Measurements from ENCODE around the gene RFK.
"Not testable (repeated sequence)": the region's sequence is repeated elsewhere in the genome, so short reads cannot be mapped to it uniquely, and the experiment has no call there.

Gene RFK

DNA sequence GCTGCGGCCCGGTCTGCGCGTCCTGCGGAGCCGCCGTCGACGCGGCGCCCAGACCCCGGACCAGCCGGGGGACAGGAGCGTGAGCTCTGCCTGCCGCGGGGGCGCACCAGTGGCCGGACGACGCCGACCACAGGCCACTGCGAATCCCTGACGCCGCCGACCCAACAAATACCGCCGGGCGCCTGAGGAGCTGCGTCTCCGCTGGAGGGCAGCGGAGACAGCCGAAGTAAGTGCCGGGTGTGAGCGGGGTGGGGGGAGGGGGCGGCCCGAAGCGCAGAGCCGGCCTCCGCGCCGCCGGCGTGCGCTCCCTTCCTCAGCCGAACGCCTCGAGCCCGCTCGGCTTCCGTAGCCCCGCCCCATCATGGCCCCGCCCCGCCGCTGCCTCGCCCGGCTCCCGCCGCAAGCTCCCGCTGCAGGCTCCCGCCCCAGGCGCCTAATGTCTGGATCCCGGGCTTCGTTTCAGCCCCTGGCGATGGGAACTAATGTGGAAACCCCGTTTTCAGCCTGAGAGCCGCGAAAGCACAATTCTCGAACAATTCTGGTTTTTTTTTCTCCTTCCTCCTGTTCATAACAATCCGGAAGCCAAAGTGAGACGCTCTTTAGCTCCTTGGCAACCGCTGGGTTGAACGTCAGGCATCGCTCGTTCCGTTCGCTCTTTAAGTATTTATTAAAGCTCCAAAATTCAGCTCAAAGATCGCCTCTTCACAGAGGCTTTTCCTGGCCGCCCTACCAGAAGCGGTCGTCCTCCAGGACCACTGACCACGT, at the start of gene RFK:
RFK (minus strand) TSS at position 232 of the 765 bp plus-strand sequence. CDS start 255 bp downstream, outside the sequence.
- DNase-seq = peak; percentile 95

DNA sequence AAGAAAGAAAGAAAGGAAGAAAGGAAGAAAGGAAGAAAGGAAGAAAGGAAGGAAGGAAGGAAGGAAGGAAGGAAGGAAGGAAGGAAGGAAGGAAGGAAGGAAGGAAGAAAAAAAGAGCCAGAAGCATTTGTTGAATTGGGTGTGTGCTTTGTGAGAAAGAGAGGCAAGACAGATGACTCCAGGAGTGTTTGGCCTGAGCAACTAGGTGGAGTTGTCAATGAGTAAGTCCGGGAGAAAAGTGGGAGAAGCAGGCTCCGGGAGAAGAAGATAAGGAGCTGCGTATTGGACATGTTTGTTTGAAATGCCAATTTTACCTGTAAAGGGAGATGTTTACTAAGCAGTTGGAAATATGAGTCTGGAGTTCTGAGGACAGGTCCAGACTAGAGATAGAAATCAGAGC, 49.7 kb upstream of the RFK start:
- DNase-seq = no peak

DNA sequence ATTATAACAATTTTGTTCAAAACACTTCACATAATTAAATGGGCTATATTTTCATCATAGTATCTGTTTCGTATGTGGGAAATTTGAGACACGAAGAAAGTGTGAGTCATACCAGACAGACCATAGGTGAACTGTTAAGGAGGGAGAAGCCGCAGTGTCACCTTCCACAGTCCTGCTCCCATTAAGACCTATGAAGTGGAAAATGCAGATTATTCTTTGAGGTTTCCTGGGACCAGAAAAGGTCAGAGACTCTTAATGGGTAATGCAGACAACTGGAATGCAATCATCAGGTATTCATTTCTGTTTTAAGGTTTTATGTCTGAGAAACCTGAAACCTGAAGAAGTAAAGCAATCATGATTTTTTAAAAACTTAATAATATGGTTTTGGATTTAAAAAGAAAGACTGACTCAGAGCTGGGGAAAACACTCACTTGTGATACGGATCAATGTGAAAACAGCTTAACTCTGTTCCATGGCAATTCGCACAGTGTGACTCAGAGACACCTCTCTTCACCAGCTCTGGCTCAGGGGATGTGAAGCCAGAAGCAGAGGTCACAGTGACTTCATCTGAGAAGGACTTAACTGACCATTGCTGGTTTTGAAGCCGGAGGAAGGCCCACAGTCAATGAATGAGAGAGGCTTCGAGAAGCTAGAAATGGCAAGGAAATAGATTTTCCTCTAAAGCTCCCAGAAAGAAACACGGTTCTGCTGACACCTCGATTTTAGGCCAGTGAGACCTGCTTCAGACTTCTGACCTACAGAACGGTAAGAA, 47.5 kb upstream of the RFK start:
- DNase-seq = peak; percentile 69

DNA sequence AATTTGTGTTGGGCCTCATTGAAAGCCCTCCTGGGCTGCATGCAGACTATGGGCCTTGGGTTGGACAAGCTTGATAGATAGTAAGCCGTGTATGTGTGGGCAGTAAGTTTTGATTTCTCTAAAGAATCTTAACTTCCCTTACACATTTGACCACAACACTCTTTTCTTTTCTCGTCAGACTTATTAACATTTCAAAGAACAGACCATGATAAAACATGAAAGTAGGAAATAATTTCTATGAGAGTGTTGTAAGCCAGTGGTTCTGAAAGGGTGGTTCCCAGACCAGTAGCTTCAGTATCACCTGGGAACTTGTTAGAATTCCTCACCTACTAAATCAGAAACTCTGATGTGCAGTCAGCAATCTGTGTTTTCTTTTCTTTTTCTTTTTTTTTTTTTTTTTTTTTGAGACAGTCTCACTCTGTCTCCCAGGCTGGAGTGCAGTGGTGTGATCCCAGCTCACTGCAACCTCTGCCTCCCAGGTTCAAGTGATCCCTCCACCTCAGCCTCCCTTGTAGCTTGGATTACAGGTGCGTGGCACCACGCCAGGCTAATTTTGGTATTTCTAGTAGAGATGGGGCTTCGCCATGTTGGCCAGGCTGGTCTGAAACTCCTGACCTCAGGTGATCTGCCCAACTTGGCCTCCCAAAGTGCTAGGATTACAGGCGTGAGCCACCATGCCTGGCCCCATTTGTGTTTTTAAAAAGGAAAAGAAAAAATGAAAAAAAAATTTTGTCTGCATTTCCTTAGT, 44.8 kb upstream of the RFK start:
- peak; percentile 38 for DNase-seq

DNA sequence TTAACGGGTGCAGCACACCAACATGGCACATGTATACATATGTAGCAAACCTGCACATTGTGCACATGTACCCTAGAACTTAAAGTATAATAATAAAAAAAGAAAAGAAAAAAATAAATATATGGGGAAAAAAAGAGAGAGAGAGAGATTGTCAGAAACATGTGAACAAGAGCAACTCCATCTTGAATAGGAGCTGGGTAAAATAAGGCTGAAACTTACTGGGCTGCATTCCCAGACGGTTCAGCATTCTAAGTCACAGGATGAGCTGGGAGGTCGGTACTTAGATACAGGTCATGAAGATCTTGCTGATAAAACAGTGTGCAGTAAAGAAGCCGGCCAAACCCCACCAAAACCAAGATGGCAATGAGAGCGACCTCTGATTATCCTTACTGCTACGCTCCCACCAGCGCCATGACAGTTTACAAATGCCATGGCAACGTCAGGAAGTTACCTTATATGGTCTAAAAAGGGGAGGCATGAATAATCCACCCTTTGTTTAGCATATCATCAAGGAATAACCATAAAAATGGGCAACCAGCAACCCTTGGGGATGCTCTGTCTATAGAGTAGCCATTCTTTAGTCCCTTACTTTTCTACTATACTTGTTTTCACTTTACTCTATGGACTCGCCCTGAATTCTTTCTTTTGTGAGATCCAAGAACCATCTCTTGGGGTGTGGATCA, 42.9 kb upstream of the RFK start:
- not testable (repeated sequence) for DNase-seq

DNA sequence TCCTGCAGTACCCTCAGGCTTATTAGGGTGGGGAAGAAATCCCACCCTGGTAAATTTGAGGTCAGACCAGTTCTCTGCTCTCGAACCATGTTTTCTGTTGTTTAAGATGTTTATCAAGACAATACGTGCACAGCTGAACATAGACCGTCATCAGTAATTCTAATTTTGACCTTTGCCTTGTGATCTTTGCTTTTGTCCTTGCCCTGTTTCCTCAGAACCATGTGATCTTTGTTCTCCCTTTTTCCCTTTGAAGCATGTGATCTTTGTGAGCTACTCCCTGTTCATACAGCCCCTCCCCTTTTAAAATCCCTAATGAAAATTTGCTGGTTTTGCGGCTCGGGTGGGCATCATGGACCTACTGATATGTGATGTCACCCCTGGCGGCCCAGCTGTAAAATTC, 40.7 kb upstream of the RFK start:
- not testable (repeated sequence) for DNase-seq

DNA sequence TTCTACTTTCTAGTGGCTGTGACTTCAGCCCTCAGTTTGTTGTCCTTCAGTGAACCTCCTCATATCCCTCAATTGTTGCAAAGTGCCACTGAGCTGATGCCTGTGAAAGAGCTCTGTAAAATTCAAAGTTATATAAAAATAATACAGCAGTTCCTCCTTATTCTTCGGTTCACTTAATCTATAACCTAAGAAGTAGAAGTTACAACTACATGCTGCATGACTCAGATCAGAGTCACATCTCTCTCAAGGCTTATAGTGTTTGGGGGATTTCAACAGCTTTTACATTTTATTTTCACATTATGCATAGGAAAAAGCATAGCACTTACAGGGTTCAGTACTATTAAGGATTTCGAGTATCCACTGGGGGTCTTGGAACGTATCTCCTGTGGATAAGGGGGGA, 39.6 kb upstream of the RFK start:
- no peak for DNase-seq

DNA sequence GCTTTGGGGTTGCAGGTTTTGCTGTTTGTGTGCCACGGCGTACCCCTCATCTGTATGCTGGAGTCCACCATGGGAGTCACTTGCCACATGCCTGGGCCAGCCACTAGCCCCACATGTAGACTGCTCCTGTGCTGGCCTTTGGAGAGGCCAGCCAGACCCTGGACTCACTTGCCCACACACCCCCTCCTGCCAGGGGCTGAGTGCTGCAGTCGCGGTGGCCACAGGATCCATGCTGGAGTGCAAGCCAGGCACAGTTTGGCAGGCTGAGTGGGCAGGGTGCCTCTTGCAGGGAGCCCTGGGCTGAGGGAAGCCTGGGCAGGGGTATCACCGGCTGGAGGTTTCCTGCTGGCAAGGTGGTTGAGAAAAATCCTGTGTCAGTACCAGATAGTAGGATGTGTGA, 39.2 kb upstream of the RFK start:
- peak; percentile 13 for DNase-seq

DNA sequence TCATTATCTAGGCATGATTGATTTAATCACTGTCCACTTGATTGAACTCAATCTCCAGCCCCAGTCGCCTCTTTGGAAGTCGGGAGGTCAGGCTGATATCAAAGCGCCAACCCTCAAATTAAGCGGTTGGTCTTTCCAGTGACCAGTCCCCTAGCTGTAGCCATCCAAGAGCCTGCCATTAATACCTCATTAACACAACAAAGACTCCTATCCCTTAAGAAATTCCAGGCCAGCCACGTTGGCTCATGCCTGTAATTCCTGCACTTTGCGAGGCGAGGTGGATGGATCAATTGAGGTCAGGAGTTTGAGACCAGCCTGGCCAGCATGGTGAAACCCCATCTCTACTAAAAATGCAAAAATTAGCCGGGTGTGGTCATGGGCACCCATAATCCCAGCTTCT, 37.4 kb upstream of the RFK start:
- DNase-seq = no peak

DNA sequence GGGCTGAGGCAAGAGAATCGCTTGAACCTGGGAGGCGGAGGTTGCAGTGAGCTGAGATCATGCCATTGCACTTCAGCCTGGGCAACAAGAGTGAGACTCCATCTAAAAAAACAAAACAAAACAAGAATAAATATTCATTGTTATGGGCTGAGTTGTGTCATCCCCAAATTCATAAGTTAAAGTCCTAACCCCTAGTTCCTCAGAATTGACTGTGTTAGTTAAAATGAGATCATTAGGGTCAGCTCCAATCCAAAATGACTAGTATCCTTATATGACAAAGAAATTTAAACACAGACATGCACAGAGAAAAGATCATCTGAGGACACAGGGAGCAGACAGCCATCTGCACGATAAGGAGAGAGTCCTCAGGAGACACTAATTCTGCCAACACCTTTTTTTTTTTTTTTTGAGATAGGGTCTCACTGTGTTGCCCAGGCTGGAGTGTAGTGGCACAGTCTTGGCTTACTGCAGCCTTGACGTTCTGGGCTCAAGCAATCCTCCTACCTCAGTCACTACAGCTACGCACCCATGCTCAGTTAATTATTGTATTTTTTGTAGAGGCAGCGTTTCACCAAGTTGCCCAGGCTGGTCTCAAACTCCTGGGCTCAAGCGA, 32.7 kb upstream of the RFK start:
- no peak for DNase-seq

DNA sequence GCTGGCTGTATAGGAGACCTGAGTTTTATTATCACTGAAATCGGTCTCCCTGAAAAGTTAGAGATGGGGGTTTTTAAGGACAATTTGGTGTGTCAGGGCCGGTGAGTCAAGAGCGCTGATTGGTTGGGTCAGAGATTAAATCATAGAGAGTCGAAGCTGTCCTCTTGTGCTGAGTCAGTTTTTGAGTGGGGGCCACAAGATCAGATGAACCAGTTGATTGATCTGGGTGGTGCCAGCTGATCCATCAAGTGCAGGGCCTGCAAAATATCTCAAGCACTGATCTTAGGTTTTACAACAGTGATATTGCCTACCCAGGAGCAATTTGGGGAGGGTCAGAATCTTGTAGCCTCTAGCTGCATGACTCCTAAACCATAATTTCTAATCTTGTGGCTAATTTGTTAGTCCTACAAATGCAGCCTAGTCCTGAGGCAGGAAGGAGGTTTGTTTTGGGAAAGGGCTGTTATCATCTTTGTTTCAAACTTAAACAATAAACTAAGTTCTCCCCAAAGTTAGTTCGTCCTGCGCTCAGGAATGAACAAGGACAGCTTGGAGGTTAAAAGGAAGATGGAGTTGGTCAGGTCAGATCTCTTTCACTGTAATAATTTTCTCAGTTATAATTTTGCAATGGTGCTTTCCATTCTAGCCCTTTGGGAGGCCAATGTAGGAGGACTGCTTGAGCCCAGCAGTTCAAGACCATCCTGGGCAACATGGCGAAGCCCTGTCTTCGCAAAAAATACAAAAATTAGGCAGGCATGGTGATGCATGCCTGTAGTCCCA, 31.6 kb upstream of the RFK start:
- peak; percentile 25 for DNase-seq

DNA sequence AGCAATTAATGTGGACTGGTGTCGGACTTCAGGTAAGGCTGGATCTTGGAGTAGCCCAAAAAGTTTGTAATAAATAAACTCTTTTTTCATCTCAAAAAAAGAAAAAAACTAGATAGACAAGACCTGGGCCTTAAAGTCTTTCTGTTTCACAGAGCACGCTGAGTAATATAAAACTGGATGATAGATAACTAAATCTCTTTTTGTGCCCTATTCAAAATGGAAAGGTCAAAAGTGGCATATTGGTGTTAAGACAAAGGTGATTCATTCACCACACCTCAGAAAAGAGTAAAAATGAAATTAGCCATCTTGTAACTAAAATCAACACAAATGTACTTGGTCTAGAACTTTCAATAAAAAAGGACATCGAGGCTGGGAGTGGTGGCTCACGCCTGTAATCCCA, 30.3 kb upstream of the RFK start:
- no peak for DNase-seq

DNA sequence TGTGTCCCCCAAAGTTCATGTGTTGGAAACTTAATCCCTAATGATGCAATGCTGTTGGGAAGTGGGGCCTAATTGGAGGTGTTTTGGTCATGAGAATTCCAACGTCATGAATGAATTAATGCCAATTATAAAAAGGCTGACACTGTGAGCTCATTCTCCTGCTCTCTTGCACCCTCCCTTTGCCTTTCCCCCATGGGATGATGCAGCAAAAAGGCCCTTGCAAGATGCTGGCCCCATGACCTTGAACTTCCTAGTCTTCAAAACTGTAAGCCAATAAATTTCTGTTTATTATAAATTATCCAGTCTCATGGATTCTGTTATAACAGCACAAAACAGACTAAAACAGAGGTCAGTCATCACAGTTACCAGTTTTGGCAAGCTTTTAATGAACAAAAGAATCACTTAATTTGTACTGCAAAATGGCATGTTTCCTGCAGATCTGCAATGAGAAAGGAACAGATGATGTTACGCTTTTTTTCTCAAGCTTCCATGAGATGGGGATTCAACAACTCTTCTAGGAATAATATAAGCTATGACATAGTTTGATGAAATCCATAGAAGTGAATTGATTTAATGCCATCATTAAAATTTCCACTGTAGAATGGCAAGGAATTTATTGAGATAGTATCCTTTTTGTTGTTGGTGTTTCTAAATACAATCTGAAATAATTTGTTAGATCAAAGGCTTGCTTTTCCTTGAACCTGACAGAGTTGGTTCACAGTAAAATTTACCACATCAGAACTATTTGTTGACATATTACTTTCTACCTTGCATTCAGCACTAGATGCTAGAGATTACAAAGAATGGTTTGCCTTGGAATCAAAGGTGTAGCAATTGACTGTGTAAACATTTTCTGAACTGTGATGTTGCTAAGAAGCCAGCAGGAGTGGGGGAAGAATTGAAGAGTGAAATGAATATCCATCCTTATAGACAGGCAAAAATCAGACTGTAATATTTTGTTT, 29.3 kb upstream of the RFK start:
- DNase-seq = no peak

DNA sequence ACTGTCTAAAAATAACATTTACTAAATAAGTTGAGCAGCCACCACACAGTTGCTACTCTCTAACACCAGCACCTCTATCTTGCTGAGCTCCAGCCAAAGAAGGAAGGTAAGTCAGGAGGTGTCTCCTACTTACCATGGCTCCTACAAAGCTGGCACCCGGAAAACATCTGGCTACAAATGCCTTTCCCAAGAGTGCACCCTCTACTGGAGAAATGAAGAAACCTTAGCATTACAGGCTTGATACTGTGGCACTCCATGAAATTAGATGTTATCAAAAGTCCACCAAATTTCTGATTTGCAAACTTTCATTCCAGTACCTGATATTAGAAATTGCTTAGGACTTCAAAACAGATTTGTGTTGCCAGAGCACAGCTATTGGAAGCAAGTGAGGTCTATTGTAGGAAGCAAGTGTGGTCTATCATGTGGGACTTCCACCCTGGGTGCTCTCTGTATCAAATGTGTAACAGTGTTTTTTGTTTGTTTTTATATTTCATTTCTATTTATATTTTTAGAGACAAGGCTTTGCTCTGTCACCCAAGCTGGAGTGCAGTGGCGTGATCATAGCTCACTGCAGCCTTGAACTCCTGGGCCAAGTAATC, 25.7 kb upstream of the RFK start:
- DNase-seq = no peak

DNA sequence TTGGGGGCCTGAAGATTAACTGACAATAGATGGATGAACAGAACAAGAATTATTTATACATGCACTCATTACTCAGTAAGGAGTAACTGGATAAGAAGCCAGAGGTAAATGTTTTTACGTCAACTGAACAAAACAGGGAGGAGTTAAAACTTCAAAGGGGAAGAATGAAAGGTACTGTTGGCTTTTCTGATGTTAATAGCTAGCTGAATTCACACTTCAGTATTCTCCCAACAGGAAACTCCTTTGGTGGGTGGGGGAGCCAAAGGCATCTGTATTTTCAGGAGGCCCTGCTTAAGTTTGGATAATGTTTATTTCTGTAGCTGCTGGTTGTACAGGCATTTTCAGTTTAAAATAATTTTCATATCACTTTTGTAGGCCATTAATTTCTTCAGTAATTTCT, 23.2 kb upstream of the RFK start:
- no peak for DNase-seq

DNA sequence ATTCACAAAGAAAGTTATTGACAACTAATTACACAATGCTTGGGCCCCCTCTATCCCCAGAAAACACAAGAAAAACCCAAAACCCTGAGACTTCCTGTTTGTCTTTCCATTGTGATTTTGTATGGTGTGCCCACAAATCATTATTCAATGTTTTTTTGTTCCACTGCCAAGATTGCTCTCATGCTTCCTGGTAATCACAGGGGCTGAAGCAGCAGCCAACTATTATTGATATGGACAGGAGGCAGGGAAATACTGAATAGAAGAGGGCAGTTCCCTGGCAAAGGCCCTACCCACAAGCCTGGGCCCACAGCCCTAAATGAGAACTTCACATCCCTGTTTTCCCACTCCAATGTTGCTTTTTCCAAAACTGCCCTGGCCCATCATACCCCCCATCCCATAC, 21.5 kb upstream of the RFK start:
- no peak for DNase-seq

DNA sequence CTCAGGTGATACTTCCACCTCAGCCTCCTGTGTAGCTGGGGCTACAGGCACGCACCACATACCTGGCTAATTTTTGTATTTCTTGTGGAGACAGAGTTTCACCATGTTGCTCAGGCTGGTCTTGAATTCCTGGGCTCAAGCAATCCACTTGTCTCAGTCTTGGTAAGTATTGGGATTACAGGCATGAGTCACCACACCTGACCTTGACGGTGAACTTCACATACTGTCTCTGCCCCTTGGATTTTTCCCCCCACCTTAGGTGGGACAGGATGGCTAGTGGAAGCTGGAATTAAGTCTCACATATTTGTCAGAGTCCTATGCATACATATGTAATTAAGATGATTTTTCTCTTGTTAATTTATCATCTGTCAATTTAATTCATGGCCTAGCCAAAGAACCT, 20.9 kb upstream of the RFK start:
- no peak for DNase-seq

DNA sequence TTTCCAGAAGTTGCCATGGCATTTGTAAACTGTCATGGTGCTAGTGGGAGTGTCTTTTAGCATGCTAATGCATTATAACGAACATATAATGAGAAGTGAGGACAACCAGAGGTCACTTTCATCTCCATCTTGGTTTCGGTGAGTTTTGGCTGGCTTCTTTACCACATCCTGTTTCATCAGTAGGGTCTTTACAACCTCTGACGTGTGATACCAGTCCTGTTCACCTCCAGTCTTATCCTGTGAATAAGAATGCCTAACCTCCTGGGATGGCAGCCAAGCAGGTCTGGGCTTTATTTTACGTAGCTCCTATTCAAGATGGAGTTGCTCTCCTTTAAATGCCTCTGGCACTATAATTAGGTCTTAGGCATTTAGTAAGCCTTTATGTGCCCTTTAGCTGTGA, 20.4 kb upstream of the RFK start:
- DNase-seq = no peak

DNA sequence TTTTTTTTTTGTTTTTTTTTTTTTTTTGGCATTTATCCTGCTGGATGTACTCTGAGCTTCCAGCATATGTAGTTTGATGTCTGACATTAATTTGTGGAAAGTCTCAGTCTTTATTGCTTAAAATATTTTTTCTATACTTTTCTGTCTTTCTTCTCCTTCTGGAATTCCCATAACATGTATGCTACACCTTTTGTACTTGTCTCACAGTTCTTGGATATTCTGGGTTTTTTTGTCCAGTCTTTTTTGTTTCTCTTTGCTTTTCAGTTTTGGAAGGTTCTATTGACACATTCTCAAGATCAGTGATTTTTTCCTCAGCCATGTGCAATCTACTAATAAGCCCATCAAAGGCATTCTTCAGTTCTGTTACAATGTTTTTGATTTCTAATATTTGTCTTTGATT, 19.4 kb upstream of the RFK start:
- no peak for DNase-seq

DNA sequence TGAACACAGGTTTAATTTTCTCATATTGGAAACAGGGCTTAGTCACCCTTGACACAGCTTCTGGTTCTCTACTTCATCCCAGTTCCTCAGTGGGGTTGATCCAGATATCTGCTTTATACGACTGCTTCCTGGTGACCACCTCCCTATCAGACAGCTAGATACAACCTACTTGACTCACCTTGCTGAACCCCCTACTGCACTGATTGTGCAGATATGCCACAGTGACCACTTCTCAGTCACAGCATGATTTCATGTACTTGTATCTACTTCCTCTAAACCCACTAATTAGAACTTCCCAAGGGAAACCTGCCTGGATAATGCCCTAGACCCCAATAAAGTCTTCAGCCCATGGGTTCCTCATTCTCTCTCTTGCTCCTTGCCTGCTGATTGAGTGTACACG, 18.4 kb upstream of the RFK start:
- no peak for DNase-seq
